Retinal pigment epithelial cell (primary cell): ENCODE measurements around the gene VIPR1.
A peak's percentile ranks its signal among the peaks of the same experiment; 100 is the strongest.

Experiments
- DNase-seq: peaks from one replicate; pipeline ENCODE4 v3.0.0-alpha.2; 2010; ENCODE audit warnings: low read depth
- H3K4me3 ChIP-seq: 2 replicates; pipeline ENCODE4 v1.5.1; 2011; ENCODE audit warnings: mild to moderate bottlenecking, low read length, control low read depth, moderate library complexity
- TF ChIP-seq, protein P1 (sequence below): conservative IDR thresholded peaks from 2 replicates; pipeline ENCODE4 v1.5.1; 2011; ENCODE audit warnings: low read depth, low read length, control low read depth, inconsistent platforms

The VIPR1 gene

DNA sequence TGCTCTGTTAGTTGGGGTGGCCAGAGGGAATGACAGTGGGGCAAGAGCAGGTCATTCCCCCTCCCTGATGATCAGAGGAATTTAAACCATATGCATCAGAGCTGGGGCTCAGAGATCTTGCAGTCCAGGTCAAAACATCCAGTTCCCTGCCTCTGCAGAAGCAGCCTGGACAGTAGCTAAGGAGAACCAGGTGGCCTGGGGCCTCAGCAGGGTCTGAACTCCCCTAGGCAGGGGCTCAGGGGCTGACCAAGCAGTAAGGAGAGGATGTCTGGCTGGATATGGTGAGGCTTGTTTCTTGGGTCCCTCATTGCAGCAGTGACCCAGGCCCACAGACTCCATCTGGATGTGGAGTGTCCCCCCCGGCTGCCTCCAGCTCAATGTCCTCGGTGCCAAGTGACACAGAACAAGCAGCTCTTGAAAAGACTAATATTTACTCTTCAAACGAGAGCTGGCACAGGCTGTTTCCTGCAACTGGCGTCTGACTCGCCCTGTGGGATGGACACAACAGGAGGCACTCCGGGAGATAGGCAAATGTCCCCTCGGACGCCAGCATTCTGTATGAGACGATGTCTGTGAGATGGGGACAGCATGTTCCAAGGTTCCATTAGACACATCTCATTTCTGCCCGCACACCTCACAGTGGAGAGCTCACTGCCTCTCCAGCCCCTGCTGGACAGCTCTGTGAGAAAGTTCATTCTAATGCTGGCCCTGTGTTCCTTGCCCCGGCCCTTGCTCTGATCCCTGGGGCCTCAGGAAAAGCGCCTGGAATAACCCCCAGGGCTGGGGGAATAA is 42.2 kb downstream of the VIPR1 start:
- TF ChIP-seq, protein P1, sequence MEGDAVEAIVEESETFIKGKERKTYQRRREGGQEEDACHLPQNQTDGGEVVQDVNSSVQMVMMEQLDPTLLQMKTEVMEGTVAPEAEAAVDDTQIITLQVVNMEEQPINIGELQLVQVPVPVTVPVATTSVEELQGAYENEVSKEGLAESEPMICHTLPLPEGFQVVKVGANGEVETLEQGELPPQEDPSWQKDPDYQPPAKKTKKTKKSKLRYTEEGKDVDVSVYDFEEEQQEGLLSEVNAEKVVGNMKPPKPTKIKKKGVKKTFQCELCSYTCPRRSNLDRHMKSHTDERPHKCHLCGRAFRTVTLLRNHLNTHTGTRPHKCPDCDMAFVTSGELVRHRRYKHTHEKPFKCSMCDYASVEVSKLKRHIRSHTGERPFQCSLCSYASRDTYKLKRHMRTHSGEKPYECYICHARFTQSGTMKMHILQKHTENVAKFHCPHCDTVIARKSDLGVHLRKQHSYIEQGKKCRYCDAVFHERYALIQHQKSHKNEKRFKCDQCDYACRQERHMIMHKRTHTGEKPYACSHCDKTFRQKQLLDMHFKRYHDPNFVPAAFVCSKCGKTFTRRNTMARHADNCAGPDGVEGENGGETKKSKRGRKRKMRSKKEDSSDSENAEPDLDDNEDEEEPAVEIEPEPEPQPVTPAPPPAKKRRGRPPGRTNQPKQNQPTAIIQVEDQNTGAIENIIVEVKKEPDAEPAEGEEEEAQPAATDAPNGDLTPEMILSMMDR = no peak
- H3K4me3 ChIP-seq = no peak overlapping the region
- DNase-seq = no peak

DNA sequence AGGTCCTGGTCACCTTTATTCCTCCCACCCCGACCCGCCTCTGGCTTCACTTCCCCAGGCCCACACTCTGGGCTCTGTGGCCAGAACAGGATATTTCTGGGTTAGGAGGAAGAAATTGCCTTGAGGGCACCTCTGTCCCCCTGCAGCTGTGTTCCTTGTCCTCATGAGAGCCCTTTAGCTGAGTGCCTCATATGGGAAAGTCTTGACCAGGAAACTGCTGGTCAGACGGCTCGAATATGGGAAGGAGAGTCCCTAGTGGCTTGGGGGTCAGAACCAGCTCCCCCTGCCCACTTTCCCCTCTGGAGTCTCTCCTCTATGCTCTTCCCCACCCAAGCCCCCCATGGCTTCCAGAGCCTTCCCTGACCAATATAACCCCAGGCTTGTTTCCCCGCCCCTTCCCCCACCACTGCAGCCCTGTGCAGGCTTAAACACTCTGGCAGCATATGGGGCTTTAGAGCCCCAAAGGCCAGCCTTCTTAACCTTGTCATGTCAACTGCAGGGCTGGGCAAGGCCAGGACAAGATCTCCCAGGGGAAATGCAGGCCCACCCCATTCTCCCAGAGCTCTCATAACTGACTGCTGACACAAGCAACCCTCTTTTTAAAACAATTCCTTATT is 42.9 kb downstream of the VIPR1 start:
- no peak overlapping the region for H3K4me3 ChIP-seq
- TF ChIP-seq, protein P1 = no peak
- DNase-seq = no peak

DNA sequence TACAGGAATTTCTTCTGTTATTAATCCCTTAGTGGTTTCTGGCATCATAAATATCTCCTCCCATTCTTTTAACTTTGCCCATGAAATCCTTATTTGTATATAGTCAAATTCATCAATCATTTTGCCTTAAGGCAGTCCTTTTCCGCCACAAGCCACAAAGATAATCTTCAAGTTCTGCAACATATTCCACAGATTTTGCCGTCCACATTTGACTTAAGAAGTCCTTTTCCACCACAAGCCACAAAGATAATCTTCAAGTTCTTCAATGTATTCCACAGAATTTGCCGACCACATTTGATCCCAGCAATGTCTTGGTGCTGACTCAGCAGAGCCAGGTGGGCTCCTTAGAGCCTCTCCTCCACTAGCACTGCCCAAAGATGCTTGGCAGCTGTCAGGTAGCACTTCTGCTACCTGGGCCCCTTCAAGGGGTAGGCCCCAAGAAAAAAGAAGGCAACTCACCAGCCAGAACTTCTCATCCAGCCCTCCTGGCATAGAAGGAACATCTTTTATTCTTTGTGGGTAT is 44.3 kb downstream of the VIPR1 start:
- no peak overlapping the region for H3K4me3 ChIP-seq
- DNase-seq = no peak
- TF ChIP-seq, protein P1 = no peak

DNA sequence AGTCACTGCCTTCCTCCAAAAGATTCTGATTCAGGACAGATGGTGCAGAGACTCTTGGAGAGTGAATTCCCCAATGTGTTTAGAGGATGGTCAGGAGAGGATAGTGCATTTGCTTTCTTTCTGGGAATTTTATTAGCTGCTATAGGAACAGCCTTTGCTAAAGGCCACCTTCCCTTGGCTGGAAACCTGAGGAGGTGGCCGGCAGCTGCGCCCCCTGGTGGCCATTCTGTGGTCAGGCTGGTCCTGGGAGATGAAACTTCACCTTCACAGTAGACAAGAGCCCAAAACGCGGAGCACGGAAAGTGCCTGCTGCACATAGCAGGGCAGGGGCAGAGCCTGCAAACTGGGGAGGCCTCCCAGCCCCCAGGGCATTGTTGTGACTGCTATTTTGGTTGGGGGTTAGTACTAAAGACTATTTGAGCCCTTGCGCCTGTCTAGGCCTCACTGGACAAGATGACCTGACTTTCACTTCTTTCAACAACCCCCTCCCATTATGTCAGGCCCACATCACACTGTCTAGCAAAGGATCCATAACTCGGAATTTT is 45.0 kb downstream of the VIPR1 start:
- TF ChIP-seq, protein P1 = peak; percentile 99
- DNase-seq = no peak

DNA sequence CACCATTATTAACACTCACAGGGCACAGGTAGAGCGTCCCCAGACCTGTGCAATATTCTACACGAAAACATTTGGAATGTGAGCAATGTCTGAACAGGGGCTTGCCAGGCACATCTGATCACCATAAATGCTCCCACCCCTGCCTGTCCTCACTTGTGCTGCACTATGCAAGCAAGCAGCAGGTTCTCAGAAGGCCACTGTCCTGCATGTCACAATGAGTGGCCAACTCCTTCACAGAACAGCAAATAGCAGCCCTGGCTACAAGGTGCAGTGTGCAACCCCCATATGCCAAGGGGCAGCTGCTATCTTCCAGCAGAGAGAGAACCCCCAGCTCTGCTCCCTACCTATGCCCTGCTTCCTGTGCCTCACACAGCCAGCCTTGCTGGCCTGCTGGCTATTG is 46.7 kb downstream of the VIPR1 start:
- TF ChIP-seq, protein P1 = no peak
- no peak overlapping the region for H3K4me3 ChIP-seq
- no peak for DNase-seq

More for the DNA sequence above, 45.0 kb downstream of the VIPR1 start:
- no peak overlapping the region for H3K4me3 ChIP-seq

DNA sequence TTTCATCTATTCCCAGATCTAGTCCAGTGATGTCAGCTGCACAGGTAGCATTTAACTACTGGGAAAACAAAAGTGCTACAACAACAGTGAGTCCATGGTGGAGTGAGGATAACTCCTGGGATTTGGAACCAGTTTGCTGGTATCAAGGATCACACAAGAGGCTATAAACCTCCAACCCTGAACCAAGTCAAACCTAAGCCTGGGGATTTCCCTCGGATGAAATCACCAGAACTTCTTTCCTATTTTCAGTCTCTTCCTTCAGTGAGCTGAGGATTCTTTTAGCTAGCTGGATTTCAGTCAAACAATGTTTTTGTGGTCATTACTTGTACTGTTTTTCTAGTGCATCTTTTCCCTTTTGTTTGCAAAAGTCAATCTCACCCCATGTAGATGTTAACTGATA is 47.8 kb downstream of the VIPR1 start:
- TF ChIP-seq, protein P1 = no peak
- no peak for DNase-seq
- no peak overlapping the region for H3K4me3 ChIP-seq
